ENCODE results near the gene SGSM1. TPM values are rescaled to one million over a fixed set of nuclear protein-coding genes. Genes with fewer than 3 reads are reported as not detected.

The SGSM1 gene
- total and polyA plus RNA-seq, 9 of the 15 experiments (the other 6 are each of a cell fraction or from before 2014, with no cell fraction given) = not detected

GRCh38 chr22:24961217-24961844, 155.3 kb downstream of the SGSM1 start:
- H3K27me3 ChIP-seq (ENCODE audit: control insufficient read depth in 2 of 2, insufficient read depth in 2 of 2, low read length in 2 of 2) = peaks cover 0 to 16% of the 10 kb centered on the region in 2 experiments; a peak in 2 of 5 replicates
- no peak overlapping the region for H3K4me2 ChIP-seq (ENCODE audit: insufficient read depth, low read length)
- TF ChIP-seq RBM17 (IDR thresholded peaks at IDR 0.05; ENCODE audit: borderline replicate concordance, low read depth, low read length) (no peak), SETDB1 (IDR thresholded peaks at IDR 0.05; ENCODE audit: low read length) (no peak), RAD51 (IDR thresholded peaks at IDR 0.05; ENCODE audit: borderline replicate concordance, low read depth) (peak; percentile 60; the same call in 1 of the 2 replicates), NFE2 (IDR thresholded peaks at IDR 0.05; ENCODE audit: low read depth) (no peak), BRF1 (IDR thresholded peaks at IDR 0.05; ENCODE audit: borderline replicate concordance, extremely low read depth, insufficient read length) (no peak), USF1 (CRISPR knock-in tag; IDR thresholded peaks at IDR 0.05) (peak; percentile 59), USF2 (CRISPR knock-in tag; IDR thresholded peaks at IDR 0.05) (peak; percentile 57)
- CTCF ChIA-PET (ENCODE audit: low intra/inter-chr PET ratio) = no interaction called here
- H3K4me3 ChIP-seq = no peak overlapping the region
- POLR2A ChIA-PET = interaction anchor here (0.8 kb wide), 1 partner anchor 52 kb away, joined by 3 read pairs; no protein-coding TSS in a partner anchor
- no peak for ATAC-seq
- no peak overlapping the region for H3K9ac ChIP-seq (ENCODE audit: insufficient read depth in 1 of 2, low read depth in 2 of 2, low read length in 2 of 2)
- H3K27ac ChIP-seq (ENCODE audit: extremely low read depth, low read depth, low read length) = no peak overlapping the region
- H3K9me1 ChIP-seq (ENCODE audit: control insufficient read depth, insufficient read depth, low read length) = no peaks in the 10 kb centered on the region
- no peaks in the 10 kb centered on the region for H3K9me3 ChIP-seq (replicated peaks; ENCODE audit: control insufficient read depth, insufficient read depth, low read depth, low read length)
- intact Hi-C loops (cut with micrococcal nuclease) (no loop called here), in situ Hi-C loops (cut with MboI) (no loop called here)
- no peaks in the 10 kb centered on the region for H3K79me2 ChIP-seq (ENCODE audit: control insufficient read depth, insufficient read depth, low read length)
- no TSS peak for BruUV-seq (replicated peaks)
- no peaks in the 10 kb centered on the region for H4K20me1 ChIP-seq (replicated peaks; ENCODE audit: control insufficient read depth, insufficient read depth, low read length)
- no peak overlapping the region for H2AFZ ChIP-seq (ENCODE audit: low read depth, low read length)
- H3K4me1 ChIP-seq (replicated peaks in 1 of 2; ENCODE audit: control insufficient read depth in 2 of 2, insufficient read depth in 2 of 2, low read length in 2 of 2) = no peaks in the 10 kb centered on the region
- H3K36me3 ChIP-seq (ENCODE audit: control insufficient read depth, insufficient read depth, low read length) = no peaks in the 10 kb centered on the region
- WGBS (ENCODE audit: insufficient coverage, low coverage, missing lambda C conversion rate) = 0% methylated on average over 10 of the region's 11 CpGs
- FAIRE-seq = no peak
- peak in 2 of 4 experiments; percentile 15 to 18 for DNase-seq (ENCODE audit: extremely low read depth in 1 of 4, low spot score in 3 of 4)
